Keratinocyte (primary cell): Measurements from ENCODE around the gene CD28. TPM values are rescaled to one million over a fixed set of nuclear protein-coding genes. Genes with fewer than 3 reads are reported as not detected.
A peak's percentile ranks its signal among the peaks of the same experiment; 100 is the strongest.

Source experiments
- DNase-seq: peaks from one replicate; pipeline ENCODE4 v3.0.0-alpha.2; 2011; ENCODE audit warnings: low read depth, missing footprints, low spot score
- FAIRE-seq: peaks from 2 replicates; lab custom pipeline; 2011; peaks lifted over from hg19 to GRCh38; lab: Jason Lieb, UNC
- H2AFZ ChIP-seq: 2 replicates; pipeline ENCODE4 v1.6.0; 2012; ENCODE audit warnings: low read length, control low read depth, inconsistent platforms; ENCODE audit not compliant: control insufficient read depth
- H3K27ac ChIP-seq: 2 replicates; pipeline ENCODE4 v1.5.1; 2011; ENCODE audit warnings: low read length; ENCODE audit not compliant: control insufficient read depth, insufficient read depth
- H3K27me3 ChIP-seq: 3 replicates; pipeline ENCODE4 v1.6.0; 2011; ENCODE audit warnings: low read length; ENCODE audit not compliant: control insufficient read depth, insufficient read depth; ENCODE audit errors: extremely low read depth
- H3K36me3 ChIP-seq, 2 experiments: 2 replicates in 1 of 2; 3 replicates in 1 of 2; pipeline ENCODE4 v1.5.1; 2011; ENCODE audit warnings: low read length in 2 of 2, mild to moderate bottlenecking in 1 of 2; ENCODE audit not compliant: control insufficient read depth in 2 of 2, insufficient read depth in 2 of 2; ENCODE audit errors: extremely low read depth in 1 of 2
- H3K4me1 ChIP-seq: 3 replicates; pipeline ENCODE4 v1.5.1; 2011; ENCODE audit warnings: low read length; ENCODE audit not compliant: control insufficient read depth, insufficient read depth; ENCODE audit errors: extremely low read depth
- H3K4me2 ChIP-seq: 3 replicates; pipeline ENCODE4 v1.6.0; 2011; ENCODE audit warnings: low read depth, low read length; ENCODE audit not compliant: control insufficient read depth, insufficient read depth; ENCODE audit errors: extremely low read depth
- H3K4me3 ChIP-seq, 3 experiments: fragments of 200-600 bp in 1 of 3; sonication (generic) in 1 of 3; 2 replicates in 2 of 3; 3 replicates in 1 of 3; pipeline ENCODE4 v1.5.1; 2011 to 2016; ENCODE audit warnings: low read length in 3 of 3, mild to moderate bottlenecking in 3 of 3, control low read depth in 2 of 3, inconsistent platforms in 1 of 3, low read depth in 1 of 3, mixed read lengths in 1 of 3, mixed run types in 1 of 3, moderate library complexity in 1 of 3; ENCODE audit not compliant: control insufficient read depth in 2 of 3, insufficient read depth in 2 of 3; ENCODE audit errors: extremely low read depth in 1 of 3
- H3K79me2 ChIP-seq: 2 replicates; pipeline ENCODE4 v1.6.0; 2012; ENCODE audit warnings: low read length; ENCODE audit not compliant: control insufficient read depth, insufficient read depth
- H3K9ac ChIP-seq: 3 replicates; pipeline ENCODE4 v1.6.0; 2011; ENCODE audit warnings: low read length; ENCODE audit not compliant: control insufficient read depth, insufficient read depth; ENCODE audit errors: extremely low read depth
- H3K9me1 ChIP-seq: 3 replicates; pipeline ENCODE4 v1.6.0; 2011; ENCODE audit warnings: low read length; ENCODE audit not compliant: control insufficient read depth, insufficient read depth; ENCODE audit errors: extremely low read depth
- H3K9me3 ChIP-seq: 2 replicates; pipeline ENCODE4 v1.5.1; 2012; ENCODE audit warnings: low read depth, low read length; ENCODE audit not compliant: control insufficient read depth
- H4K20me1 ChIP-seq: 3 replicates; pipeline ENCODE4 v1.6.0; 2011; ENCODE audit warnings: low read length; ENCODE audit not compliant: control insufficient read depth, insufficient read depth; ENCODE audit errors: extremely low read depth
- EZH2 ChIP-seq: IDR thresholded peaks from one replicate; pipeline ENCODE4 v1.6.1; 2012; ENCODE audit warnings: inconsistent platforms, mild to moderate bottlenecking, low read length, moderate library complexity
- dilution Hi-C: fragments of 300-500 bp; cut with MboI; formaldehyde crosslinking; loops from one replicate; pipeline ENCODE4 v1.7.0; 2020; ENCODE audit warnings: low sequenced_read_pairs; ENCODE audit not compliant: extremely low pct_ligation_motif_present
- polyA plus RNA-seq, 5 experiments: library from polyadenylated mRNA; depleted of rRNA in 3 of 5; stranded (reverse) in 3 of 5; stranded (forward) in 1 of 5; unstranded in 1 of 5; fragments of >200 nt; gene quantifications; 1 replicate in 1 of 5; 2 replicates in 3 of 5; 3 replicates in 1 of 5; pipeline versions ENCODE4 v1.2.1 to v1.2.3, GENCODE V29; 2011 to 2012; ENCODE audit warnings: missing spikeins in 2 of 5, low read depth in 1 of 5, low replicate concordance in 1 of 5
- TF ChIP-seq, protein P1 (sequence below), 3 experiments: IDR thresholded peaks in 1 of 3; conservative IDR thresholded peaks in 1 of 3; optimal IDR thresholded peaks in 1 of 3; 2 replicates in 2 of 3; 3 replicates in 1 of 3; pipeline versions ENCODE3 to v1.5.1; 2011; ENCODE audit warnings: low read length in 3 of 3, mild to moderate bottlenecking in 3 of 3, moderate library complexity in 2 of 3, control low read depth in 1 of 3, inconsistent platforms in 1 of 3; ENCODE audit not compliant: insufficient read depth in 2 of 3; ENCODE audit errors: extremely low read depth in 1 of 3

CD28 gene
- polyA plus RNA-seq, 1 donor (not counting 4 experiments of a cell fraction or from before 2014, with no cell fraction given): 0.01 TPM

GRCh38 chr2:203687165-203687564 lies 19.3 kb upstream of the CD28 start:
- no peaks in the 10 kb centered on the region for H3K27me3 ChIP-seq
- dilution Hi-C loops: no loop called here
- H3K9me3 ChIP-seq: no peaks in the 10 kb centered on the region
- H3K36me3 ChIP-seq: no peaks in the 10 kb centered on the region
- no peaks in the 10 kb centered on the region for H3K9me1 ChIP-seq
- H3K79me2 ChIP-seq: no peaks in the 10 kb centered on the region
- no peak overlapping the region for H2AFZ ChIP-seq
- H3K4me2 ChIP-seq: peak overlapping the region; percentile 39
- peak overlapping the region; percentile 16 for H3K27ac ChIP-seq
- DNase-seq (peak; percentile 72), FAIRE-seq (peak; percentile 78)
- H3K4me3 ChIP-seq: no peak overlapping the region
- peaks cover 56% of the 10 kb centered on the region for H3K4me1 ChIP-seq
- H3K9ac ChIP-seq: no peak overlapping the region
- TF ChIP-seq, protein P1, sequence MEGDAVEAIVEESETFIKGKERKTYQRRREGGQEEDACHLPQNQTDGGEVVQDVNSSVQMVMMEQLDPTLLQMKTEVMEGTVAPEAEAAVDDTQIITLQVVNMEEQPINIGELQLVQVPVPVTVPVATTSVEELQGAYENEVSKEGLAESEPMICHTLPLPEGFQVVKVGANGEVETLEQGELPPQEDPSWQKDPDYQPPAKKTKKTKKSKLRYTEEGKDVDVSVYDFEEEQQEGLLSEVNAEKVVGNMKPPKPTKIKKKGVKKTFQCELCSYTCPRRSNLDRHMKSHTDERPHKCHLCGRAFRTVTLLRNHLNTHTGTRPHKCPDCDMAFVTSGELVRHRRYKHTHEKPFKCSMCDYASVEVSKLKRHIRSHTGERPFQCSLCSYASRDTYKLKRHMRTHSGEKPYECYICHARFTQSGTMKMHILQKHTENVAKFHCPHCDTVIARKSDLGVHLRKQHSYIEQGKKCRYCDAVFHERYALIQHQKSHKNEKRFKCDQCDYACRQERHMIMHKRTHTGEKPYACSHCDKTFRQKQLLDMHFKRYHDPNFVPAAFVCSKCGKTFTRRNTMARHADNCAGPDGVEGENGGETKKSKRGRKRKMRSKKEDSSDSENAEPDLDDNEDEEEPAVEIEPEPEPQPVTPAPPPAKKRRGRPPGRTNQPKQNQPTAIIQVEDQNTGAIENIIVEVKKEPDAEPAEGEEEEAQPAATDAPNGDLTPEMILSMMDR (optimal IDR thresholded peaks at IDR 0.05 in 1 of 3, IDR thresholded peaks at IDR 0.05 in 1 of 3, conservative IDR thresholded peaks at IDR 0.05 in 1 of 3; ENCODE audit: extremely low read depth in 1 of 3, insufficient read depth in 2 of 3, low read length in 3 of 3): no peak
- no peak for TF ChIP-seq EZH2
- no peaks in the 10 kb centered on the region for H4K20me1 ChIP-seq

DNA sequence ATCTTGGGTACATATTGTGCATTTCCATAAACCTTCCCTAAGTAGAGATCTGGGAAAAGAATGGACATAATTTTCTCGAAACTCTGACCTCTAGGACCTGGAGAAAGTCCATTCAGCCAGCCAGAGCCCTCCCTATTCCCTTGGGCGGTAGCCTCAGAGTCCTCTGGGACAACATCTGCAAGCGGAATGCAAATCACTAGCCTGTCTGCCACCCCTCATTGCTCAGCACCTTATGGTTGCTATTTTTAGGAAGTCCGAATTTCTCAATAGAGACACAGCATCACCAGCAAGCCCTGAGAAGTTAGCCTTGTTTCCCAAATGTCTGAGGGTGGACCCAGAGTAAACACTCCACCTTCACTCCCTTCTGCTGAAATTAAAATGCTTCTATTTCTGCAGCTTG lies 17.6 kb upstream of the CD28 start:
- no peak overlapping the region for H2AFZ ChIP-seq

More for the DNA sequence above, 17.6 kb upstream of the CD28 start:
- H3K9ac ChIP-seq: no peak overlapping the region
- H4K20me1 ChIP-seq: no peaks in the 10 kb centered on the region
- no peak overlapping the region for H3K4me3 ChIP-seq
- H3K79me2 ChIP-seq: no peaks in the 10 kb centered on the region
- no peaks in the 10 kb centered on the region for H3K36me3 ChIP-seq
- H3K9me1 ChIP-seq: no peaks in the 10 kb centered on the region
- H3K4me1 ChIP-seq: peaks cover 40% of the 10 kb centered on the region
- DNase-seq (no peak), FAIRE-seq (no peak)
- no peak for TF ChIP-seq EZH2
- TF ChIP-seq, protein P1 (optimal IDR thresholded peaks at IDR 0.05 in 1 of 3, IDR thresholded peaks at IDR 0.05 in 1 of 3, conservative IDR thresholded peaks at IDR 0.05 in 1 of 3; ENCODE audit: extremely low read depth in 1 of 3, insufficient read depth in 2 of 3, low read length in 3 of 3): no peak
- H3K9me3 ChIP-seq: no peaks in the 10 kb centered on the region
- no peak overlapping the region for H3K27ac ChIP-seq
- H3K27me3 ChIP-seq: no peaks in the 10 kb centered on the region
- dilution Hi-C loops: no loop called here
- H3K4me2 ChIP-seq: no peak overlapping the region
